Non-pigmented ciliary epithelial cell (primary cell): ENCODE measurements around the gene ALX4.

Experiments used
- DNase-seq: peaks from one replicate; pipeline ENCODE4 v3.0.0-alpha.2; 2010; ENCODE audit warnings: low read depth

The ALX4 gene

GRCh38 chr11:44315947-44316658, 6.2 kb upstream of the ALX4 start:
- no peak for DNase-seq

DNA sequence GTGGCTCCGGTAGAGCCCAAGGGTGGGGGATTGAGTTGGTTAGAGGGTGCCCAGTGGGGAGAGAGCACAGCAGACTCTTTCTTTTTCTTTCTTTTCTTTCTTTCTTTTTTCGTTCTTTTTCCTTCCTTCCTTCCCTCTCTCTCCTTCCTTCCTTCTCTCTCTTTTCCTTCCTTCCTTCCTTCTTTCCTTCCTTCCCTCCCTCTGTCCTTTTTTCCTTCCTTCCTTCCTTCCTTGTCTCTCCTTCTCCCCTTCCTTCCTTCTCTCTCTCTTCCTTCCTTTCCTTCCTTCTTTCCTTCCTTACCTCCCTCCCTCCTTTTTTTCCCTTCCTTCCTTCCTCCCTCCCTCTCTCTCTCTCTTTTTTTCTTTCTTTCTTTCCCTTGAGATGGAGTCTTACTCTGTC, 4.8 kb upstream of the ALX4 start:
- DNase-seq, result no peak

DNA sequence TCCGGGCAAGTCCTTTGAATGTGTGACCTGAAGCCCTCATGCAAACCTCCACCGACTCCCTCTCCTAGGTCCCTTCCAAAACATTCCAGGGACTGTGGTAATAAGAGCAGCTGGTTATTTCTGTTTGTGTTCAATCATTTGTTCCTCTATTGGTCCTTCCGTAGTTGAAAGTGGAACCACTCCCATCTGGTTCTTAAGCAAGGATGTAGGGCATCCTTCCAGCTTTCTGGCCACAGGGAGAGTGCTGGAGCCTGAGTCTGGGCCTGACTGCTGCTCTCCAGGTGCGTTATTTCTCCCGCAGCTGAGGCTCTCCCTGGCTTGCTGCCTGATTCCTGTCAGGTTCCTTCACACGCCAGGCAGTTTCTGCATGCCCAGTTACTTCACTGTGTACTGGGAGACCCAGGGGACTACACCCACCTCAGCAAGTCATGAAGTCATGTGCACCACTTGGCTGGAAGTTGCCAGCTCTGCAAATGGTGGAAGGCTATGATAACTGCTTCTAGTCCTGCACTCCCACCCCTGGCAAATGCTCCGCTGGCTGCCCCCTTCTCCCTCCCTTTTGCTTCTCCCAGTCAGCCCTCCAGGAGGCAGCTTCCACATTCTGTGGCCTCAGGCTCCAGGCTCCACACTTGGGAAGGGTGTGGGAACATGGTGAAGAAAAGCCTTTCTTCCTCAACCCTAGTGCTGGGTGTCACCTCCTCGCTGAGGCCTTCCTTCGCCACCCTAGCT, 4.0 kb upstream of the ALX4 start:
- DNase-seq, result no peak

GRCh38 chr11:44312876-44313275, 2.9 kb upstream of the ALX4 start:
- DNase-seq, result no peak

DNA sequence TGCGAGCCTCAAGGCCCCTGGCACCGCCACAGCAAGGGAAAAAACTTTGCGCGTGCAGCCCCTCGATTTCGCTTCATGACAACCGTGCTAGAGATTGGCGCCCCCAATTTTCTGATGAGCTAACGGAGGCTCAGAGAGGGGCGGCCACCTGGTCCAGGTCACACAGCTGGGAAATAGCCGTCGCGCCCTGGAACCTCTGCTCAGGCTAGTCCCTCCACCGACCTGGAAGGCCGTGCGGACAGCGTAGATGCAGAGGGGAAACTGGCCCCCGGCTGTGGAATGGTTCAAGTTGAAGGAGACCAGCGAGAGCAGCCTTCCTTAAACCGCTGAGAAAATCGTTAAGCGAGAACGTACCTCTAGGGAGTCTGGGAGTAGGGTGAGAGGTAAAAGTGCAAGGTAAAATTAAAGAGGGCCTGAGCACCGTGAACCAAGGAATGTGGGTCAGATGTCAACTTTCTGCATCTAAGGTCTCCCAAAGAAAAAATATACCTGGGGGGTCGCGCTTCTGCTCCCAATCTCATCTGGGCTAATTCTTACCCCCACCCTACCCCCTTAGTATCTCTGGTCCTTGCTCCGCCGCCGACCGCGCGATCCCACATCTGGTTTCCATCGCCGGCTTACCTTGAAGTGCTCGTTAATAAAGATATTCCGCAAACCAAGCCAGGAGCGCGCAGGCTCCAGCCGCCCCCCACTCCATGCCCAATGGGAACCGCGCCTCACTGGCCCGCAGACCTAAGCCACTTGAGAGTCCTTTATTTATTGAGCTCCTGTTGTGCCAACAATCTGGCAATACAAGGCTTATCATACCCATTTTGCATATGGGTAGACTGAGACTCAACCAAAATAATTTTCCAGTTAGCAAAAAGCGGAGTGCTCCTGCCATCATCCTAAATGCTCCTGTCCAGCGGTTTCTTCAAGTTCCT, 1.7 kb upstream of the ALX4 start:
- no peak for DNase-seq

GRCh38 chr11:44310463-44311272, 729 bp upstream of the ALX4 start:
- no peak for DNase-seq

DNA sequence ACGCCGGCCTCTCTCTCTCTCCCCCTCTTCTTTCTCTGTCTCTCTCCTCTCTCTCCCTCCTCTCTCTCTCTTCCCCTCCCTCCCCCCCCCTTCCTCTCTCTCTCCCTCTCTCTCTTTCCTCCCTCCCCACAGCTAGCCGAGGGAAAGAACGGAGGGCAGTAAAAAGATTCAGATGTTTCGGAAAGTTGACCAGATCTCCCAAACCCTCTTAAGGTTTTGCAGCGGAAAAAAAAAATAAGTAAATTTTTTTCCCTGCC, 195 bp upstream of the ALX4 start:
- DNase-seq, result no peak

- DNase-seq, result no peak
Observed at GRCh38 chr11:44308923-44309477, 939 bp downstream of the ALX4 start.

DNA sequence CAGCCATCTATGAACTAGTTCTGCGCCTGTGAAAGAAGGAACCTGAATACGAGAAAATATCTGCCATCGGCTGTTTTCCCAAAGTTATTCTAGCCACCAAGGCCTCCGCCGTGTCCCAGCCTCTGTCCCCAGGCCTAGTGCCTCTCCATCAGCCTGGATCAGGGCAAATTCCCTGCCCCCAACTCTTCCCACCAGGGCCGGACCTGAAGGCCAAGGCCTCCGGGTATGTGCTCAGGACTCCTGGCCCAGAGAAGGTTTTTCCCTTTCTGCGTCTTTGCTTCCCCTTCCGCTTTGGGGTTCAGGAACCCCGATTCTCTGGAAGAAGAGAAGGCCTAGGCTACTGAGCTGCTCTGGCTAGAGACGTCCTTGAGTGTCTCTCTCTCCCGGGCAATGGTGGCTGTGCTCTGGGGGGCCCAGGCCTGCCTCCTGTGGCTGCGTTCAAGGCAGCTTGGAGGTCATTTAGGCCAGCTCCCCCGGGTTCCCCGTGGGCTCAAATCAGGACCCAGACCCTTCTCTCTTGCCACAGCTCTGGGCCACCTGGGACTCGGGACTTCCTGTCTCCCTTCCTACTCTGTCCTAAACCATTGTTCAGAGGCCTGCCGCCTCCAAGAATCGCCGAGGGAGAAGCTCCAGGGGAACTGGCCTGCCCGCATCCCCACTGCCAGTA, 1.6 kb downstream of the ALX4 start:
- DNase-seq, result no peak

DNA sequence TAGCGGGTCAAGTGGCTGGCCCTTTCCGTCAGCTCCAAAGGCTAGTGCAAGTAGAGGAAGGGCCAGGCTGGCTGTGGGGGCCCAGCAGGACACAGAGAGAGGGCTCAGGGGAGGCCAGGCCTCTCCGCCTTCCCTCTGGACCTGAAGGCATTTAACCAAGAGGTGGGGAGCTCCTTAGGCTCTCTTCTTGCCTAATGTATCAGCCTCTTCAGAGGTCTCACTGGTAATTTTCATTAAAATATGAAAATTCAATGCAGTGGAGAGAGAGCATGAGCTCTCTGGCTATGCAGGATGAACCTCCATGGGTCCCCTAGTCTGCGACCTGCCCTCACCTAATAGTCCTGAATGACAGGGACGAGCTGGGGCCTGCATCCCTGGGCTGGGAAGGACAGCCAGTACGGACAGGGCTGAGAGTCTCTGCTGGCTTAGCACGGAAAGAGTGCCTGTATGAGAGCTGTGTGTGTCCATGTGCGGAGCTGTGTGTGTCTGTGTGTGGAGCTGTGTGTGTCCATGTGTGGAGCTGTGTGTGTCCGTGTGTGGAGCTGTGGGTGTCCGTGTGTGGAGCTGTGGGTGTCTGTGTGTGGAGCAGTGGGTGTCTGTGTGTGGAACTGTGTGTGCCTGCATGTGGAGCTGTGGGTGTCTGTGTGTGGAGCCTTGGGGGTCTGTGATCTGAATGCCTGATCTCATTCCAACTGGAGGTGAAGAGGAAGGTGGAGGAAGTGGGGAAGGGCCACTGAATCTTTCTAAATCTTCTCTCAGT, 2.4 kb downstream of the ALX4 start:
- no peak for DNase-seq

DNA sequence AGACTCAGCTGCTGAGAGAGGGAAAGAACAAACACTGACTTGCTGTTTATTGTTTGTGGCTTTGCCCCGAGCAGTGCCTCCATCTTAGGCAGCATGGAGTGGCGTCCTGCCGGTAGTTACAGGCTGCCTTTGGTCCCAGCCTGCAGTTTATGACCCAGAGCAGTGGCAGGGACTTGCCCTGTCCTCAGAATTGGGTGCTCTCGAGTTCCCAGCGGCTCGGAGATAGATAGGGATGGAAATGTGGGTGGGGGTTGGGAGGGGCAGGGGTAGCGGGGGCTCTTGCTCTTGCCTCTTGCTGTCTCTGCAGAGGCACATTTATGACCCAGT, 3.1 kb downstream of the ALX4 start:
- DNase-seq, result no peak

- DNase-seq, result no peak
Observed at GRCh38 chr11:44306052-44306917, 3.7 kb downstream of the ALX4 start.

DNA sequence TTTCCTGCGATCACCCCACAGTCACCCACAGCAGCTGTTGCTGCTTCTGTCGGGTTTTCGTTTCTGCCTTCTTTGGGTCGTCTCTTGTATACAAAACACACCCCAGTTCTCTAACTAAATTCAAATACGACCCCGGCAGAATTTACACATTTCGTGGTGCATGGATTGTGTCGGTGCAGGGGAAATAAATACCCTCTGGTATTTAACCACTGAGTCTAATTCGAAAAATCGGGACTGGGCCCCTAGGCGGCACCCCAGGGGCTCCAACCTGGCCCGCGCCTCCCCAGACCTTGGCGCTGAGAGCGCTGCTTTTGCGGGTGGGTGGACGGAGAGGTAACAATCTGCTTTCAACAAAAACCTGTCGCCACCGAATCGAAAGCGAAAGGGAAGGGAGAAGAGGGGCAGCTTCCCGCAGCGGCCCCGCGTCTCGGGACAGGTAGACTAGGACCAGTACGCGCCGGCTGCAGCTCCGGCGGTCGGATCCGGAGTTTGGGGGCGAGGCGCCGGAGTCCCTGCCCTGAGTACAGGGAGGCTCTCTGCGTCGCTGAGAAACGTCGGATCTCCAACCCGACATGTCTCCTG, 4.4 kb downstream of the ALX4 start:
- no peak for DNase-seq

DNA sequence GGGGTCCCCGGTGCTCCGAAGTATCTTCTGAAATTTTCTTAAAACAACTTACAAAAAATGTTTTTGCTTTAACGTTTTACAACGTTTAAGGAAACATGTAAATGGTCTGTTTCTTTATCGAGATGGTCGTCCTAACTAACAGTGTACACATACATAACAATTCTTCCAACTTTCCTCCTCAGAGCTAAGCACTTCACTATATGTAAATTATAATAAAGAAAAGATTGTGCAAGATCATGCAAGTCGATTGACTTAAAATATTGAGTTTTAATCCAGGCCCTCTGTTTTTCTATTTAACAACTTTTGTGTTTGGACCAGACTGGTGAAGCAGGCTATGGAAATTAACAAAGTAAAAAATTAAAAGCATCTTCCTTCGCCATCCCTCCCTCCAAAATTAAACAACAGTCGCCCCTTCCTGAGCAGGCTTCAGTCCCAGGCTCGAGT, 4.9 kb downstream of the ALX4 start:
- DNase-seq, result no peak

DNA sequence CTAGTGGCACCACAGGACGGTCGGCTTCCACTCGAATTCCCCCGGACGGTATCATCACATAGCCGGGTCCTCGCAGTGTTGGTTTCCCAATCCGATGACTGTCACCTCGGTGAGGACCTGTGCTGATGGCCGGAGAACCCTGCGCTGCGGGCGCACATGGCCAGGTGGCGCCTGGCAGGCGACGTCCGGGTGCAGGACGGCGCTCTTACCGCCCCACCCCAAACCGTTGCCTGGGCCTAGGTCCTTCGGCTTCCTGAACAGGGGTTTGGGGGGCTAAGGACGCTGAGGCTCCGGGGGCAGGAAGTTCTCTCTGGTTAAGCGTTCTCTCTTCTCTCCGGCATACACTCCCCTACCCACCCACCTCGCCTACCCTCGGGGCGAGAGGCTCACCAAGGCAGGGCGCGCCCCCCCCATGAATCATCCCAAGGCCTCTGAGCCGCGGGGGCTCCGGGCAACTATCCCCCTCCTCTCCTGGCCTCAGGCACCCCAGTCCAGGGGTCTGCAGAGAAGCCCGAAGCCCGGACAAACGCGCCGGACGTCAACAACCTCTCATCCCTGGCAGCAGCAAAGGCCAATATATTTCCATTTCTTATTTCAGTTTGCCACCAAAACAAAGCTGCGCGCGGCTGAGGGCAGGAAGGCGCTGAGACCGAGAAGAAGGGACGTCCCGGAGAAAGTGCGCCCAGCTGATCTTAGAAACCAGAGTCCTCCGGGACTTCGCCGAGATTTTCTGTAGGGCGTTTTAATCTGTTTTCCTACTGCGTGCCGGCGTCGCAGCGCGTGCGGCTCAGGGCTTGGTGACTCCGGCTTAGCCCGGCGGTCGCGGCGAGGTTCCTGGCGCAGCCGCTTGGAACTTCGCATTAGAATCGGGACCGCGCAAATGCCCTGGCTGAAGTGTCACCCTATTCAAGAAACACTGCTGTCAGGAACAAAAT, 5.6 kb downstream of the ALX4 start:
- DNase-seq, result no peak

GRCh38 chr11:44303401-44303938, 6.5 kb downstream of the ALX4 start:
- DNase-seq, result no peak

DNA sequence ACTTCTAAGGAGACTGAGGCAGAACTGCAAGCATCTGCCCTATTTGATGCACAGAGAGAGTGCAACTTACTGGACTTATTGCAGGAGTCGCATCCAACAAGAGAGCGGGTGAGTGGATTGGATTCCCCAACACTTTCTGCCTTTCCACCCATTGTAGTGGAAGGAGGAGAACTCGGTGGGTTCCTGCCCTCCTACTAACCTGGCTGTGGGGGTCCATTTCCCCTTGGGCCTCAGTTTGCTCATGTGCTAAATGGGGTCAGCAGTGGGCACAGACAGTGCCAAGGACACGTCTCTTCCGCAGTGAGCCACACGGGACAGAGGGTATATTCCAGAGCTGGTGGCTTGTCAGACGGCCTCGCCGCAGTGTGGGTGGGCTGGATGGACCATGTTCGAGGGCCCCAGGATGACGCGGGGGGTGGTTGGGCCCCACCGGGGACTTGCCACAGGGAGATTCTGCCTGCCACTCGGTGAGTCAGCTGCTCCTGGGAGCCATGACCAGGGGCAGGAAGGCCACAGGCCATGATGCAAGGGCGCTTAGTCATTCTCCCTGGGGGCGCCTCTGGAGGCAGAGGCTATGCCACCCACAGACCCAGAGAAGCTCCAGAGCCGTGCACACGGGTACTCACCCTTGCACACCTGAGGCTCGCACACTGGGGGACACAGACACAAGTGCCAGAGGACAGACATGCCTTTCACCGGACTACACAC, 8.2 kb downstream of the ALX4 start:
- DNase-seq, result no peak
